ENCODE results near the gene IRF1.
"Not testable (repeated sequence)": the region's sequence is repeated elsewhere in the genome, so short reads cannot be mapped to it uniquely, and the experiment has no call there.

Gene IRF1

DNA sequence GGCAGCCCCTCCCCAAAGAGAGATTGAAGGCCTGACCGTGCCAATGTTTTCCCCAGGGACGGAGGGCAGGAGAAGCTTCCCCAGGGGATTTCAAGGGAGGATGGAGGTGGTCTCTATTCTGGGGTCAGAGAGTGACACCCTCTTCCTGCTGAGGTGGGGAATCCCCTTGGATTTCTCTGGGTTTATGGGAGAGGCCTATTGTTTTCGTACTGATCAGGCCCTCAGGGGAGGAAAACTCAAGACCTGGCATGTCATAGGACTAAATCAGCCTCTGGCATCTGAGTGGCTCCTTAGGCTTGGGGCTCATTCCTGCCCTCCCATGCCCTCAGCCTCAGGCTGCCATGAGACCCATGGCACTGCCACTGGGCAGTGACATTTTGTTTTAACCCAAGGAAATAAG, 44.6 kb downstream of the IRF1 start:
- TF ChIP-seq, protein P1, sequence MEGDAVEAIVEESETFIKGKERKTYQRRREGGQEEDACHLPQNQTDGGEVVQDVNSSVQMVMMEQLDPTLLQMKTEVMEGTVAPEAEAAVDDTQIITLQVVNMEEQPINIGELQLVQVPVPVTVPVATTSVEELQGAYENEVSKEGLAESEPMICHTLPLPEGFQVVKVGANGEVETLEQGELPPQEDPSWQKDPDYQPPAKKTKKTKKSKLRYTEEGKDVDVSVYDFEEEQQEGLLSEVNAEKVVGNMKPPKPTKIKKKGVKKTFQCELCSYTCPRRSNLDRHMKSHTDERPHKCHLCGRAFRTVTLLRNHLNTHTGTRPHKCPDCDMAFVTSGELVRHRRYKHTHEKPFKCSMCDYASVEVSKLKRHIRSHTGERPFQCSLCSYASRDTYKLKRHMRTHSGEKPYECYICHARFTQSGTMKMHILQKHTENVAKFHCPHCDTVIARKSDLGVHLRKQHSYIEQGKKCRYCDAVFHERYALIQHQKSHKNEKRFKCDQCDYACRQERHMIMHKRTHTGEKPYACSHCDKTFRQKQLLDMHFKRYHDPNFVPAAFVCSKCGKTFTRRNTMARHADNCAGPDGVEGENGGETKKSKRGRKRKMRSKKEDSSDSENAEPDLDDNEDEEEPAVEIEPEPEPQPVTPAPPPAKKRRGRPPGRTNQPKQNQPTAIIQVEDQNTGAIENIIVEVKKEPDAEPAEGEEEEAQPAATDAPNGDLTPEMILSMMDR (IDR thresholded peaks at IDR 0.05; ENCODE audit: insufficient read depth, low read depth, low read length, missing control alignments) = no peak
- no peak overlapping the region for H3K4me3 ChIP-seq (ENCODE audit: low read depth, low read length)
- DNase-seq (ENCODE audit: low read depth) = no peak

DNA sequence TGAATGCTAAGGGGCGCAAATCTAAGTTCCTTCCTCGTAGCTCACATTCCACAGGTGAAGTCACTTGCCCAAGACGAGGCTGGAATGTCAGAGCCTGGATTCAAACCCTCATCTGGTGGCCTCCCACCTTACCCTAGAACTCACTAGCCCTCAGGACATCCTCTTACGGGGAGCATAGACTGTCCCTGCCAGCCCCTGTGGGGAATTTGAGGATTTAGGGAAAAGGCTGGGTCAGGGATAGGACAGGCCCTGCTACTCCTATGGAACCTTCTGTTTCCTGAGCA, 45.0 kb downstream of the IRF1 start:
- no peak overlapping the region for H3K4me3 ChIP-seq (ENCODE audit: low read depth, low read length)
- TF ChIP-seq, protein P1 (IDR thresholded peaks at IDR 0.05; ENCODE audit: insufficient read depth, low read depth, low read length, missing control alignments) = no peak
- DNase-seq (ENCODE audit: low read depth) = no peak

DNA sequence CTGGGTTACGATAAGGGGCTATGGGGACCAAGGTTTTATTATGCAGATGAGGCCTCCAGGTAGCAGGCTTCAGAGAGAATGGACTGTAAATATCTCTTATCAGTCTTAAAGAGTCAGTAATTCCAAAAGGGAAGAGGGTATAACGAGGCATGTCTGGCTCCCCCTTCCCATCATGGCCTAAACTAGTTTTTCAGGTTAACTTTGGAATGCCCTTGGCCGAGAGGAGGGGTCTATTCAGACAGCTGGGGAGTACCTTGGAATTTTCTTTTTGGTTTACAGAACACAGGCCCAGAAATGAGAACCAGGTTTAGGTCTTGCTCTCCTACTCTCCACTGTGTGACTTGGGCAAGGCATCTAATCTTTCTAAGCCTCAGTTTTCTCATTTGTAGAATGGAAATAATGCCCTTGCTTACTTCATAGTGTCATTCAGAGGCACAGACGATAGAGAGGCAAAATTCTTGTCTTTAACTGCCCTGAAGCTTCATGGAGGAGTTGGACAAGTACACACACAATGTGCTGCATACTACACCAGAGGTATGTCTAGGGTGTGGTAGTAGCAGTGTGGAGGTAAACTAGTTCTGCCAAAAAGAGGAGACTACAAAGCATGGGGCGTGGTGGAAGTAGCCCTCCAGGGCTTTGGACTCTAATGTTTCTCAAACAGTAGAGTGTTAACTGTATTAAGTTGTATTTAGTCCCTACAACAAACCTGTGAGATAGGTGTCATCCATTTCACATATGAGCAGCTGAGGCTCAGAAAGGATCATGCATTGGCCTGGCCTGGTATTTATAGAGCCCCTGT, 45.5 kb downstream of the IRF1 start:
- DNase-seq (ENCODE audit: low read depth) = no peak
- H3K4me3 ChIP-seq (ENCODE audit: low read depth, low read length) = no peak overlapping the region
- TF ChIP-seq, protein P1 (IDR thresholded peaks at IDR 0.05; ENCODE audit: insufficient read depth, low read depth, low read length, missing control alignments) = no peak

DNA sequence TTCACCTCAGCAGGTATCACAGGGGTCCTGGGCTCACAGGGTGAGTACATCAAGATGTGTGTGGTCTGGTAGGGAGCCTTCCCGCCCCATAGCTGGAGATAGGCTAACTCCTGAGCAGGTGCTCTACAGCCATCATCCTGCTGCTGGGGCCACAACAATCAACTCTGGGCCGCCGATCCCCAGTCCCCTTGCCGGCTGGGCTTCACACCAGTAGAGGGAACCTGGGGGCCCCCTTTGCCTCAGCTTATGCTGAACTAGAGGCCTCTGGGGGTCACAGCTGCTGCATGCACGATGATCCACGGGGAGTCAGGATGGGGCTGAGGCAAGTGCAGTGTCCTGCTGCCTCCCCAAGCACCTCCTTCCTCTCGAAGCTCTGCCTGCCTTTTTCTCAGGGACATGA, 46.5 kb downstream of the IRF1 start:
- no peak for DNase-seq (ENCODE audit: low read depth)
- H3K4me3 ChIP-seq (ENCODE audit: low read depth, low read length) = no peak overlapping the region
- TF ChIP-seq, protein P1 (IDR thresholded peaks at IDR 0.05; ENCODE audit: insufficient read depth, low read depth, low read length, missing control alignments) = no peak

DNA sequence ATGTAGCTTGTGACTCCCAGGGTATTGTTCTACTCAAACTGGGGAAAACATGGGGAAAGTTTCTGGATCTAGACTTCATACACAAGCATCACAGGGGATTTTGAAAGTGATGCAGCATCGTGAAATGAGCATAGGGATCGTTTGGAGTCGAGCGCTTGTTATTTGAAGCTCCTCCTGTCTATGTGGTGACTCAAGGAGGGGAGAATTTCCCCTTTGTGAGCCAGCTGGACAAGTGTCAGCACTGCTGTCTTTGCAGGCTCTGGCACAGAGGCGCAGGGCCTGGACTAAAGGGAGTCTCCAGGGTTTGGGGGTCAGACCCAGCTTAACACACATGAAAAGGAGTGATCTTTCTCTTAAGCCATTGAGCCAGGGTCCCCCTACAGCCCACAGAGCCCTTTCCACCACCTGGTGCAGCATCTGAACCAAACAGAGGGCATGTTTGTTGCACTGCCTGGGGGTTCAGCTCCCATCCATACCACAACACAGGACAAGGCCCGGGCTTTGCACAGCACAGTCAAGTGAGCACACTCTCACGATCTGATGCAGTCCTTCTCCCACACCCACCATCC, 51.0 kb downstream of the IRF1 start:
- H3K4me3 ChIP-seq (ENCODE audit: low read depth, low read length) = no peak overlapping the region
- DNase-seq (ENCODE audit: low read depth) = peak; percentile 58
- TF ChIP-seq, protein P1 (IDR thresholded peaks at IDR 0.05; ENCODE audit: insufficient read depth, low read depth, low read length, missing control alignments) = no peak

DNA sequence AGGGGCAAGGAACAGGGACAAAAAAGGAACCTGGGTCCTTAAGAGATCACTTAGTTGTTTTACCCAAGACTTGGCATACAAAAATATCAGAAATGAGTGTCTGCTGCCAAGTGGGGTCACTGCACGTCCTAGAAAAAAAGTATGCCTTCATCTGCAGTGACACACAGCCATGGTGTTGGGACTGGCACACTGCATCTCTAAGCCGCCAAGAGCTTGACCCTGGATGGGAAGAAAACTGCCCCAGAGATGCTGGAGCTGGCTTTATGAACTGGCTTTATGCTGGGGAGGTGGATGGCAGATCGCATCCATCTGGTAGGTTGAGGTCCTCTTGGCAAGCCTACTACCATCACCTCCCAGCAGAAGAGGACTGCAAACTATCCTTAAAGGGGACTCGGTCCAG, 51.7 kb downstream of the IRF1 start:
- TF ChIP-seq, protein P1 (IDR thresholded peaks at IDR 0.05; ENCODE audit: insufficient read depth, low read depth, low read length, missing control alignments) = no peak

DNA sequence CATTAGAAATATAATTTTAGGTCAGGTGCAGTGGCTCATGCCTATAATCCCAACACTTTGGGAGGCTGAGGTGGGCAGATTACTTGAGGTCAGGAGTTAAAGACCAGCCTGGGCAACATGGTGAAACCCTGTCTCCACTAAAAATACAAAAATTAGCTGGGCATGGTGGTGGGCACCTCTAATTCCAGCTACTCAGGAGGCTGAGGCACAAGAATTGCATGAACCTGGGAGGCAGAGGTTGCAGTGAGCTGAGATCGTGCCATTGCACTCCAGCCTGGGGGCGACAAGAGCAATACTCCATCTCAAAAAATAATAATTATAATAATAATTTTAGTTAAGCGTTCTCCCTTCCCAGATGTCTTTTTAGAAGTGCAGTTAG, 52.3 kb downstream of the IRF1 start:
- DNase-seq (ENCODE audit: low read depth); H3K4me3 ChIP-seq (ENCODE audit: low read depth, low read length): not testable (repeated sequence)

More for the DNA sequence above, 51.7 kb downstream of the IRF1 start:
- no peak for DNase-seq (ENCODE audit: low read depth)
- H3K4me3 ChIP-seq (ENCODE audit: low read depth, low read length) = no peak overlapping the region

Measured in GM12865 (cell line).